Measurements from ENCODE around the gene ANKK1. TPM values are rescaled to one million over a fixed set of nuclear protein-coding genes. Genes with fewer than 3 reads are reported as not detected.

Gene ANKK1
- total RNA-seq, 2 experiments from 2014 or later = 0.07 to 0.14 TPM

DNA sequence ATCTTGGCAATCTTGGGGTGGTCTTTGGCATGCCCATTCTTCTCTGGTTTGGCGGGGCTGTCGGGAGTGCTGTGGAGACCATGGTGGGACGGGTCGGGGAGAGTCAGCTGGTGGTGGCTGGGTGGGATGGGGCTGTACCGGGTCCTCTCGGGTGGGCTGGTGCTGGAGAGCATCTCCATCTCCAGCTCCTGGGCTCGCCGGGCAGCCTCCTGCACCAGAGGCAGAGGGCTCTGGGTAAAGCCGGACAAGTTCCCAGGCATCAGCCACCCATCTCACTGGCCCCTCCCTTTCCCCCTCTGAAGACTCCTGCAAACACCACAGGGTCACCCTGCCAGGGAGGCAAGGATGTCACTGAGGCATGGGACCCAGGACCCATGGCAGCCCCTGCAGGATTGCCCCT, 25.1 kb downstream of the ANKK1 start:
- H3K27me3 Mint-ChIP-seq = no peaks in the 10 kb centered on the region
- DNase-seq (no peak), ATAC-seq (no peak)
- intact Hi-C loops (cut with DNase I, micrococcal nuclease) = no loop called here
- ChIA-PET POLR2A (no interaction called here), CTCF (no interaction called here)
- H3K27ac Mint-ChIP-seq = no peak overlapping the region
- H3K4me1 Mint-ChIP-seq = no peaks in the 10 kb centered on the region
- no peak overlapping the region for H3K4me3 Mint-ChIP-seq
- H3K9me3 Mint-ChIP-seq (ENCODE audit: low read depth) = no peaks in the 10 kb centered on the region
- H3K36me3 Mint-ChIP-seq (ENCODE audit: low read depth) = no peaks in the 10 kb centered on the region

DNA sequence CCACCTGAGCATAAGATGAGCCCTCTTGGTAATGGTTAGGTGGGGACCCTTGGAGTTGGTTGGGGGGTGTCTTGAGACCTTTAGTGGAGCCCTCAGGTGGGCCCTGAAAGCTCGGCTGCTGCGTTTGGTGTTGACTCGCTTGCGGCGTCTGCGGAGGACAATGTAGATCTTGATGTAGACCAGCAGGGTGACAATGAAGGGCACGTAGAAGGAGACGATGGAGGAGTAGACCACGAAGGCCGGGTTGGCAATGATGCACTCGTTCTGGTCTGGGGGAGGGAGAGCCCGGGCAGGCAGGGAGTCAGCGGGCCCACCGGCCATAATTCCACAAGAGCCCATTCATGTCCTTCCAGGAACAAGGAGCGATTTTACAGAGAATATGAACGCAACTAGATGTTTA, 27.8 kb downstream of the ANKK1 start:
- H3K36me3 Mint-ChIP-seq (ENCODE audit: low read depth) = no peaks in the 10 kb centered on the region
- ChIA-PET POLR2A (no interaction called here), CTCF (no interaction called here)
- ATAC-seq (no peak), DNase-seq (no peak)
- H3K4me3 Mint-ChIP-seq = no peak overlapping the region
- H3K27ac Mint-ChIP-seq = no peak overlapping the region
- H3K27me3 Mint-ChIP-seq = peaks cover 2% of the 10 kb centered on the region
- no peaks in the 10 kb centered on the region for H3K9me3 Mint-ChIP-seq (ENCODE audit: low read depth)
- H3K4me1 Mint-ChIP-seq = no peaks in the 10 kb centered on the region
- intact Hi-C loops (cut with DNase I, micrococcal nuclease) = no loop called here

DNA sequence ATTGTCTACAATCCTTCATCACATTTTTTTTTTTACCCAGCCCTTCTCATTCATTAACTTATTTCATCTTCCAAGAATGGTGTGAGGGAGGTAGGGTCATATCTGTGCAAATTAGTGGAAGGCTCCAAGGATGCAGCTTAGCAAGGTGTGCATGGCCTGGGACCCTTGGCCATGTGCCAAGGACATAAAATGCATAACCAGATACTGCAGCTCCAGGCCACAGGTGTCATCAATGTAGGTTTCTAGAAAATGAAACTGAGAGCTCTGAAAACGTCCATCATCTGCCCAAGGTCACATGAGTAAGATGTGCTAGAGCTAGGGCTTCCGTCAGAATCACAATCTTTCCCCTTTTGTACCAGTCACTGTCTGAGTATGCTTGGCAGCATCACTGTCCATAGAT, 29.8 kb downstream of the ANKK1 start:
- CTCF ChIA-PET = no interaction called here
- intact Hi-C loops (cut with DNase I, micrococcal nuclease) = no loop called here
- DNase-seq = no peak
- Mint-ChIP-seq H3K4me1 (no peaks in the 10 kb centered on the region), H3K36me3 (ENCODE audit: low read depth) (no peaks in the 10 kb centered on the region), H3K4me3 (no peak overlapping the region), H3K27ac (no peak overlapping the region), H3K27me3 (peaks cover 4% of the 10 kb centered on the region), H3K9me3 (ENCODE audit: low read depth) (no peaks in the 10 kb centered on the region)
- POLR2A ChIA-PET = no interaction called here
- no peak for ATAC-seq

DNA sequence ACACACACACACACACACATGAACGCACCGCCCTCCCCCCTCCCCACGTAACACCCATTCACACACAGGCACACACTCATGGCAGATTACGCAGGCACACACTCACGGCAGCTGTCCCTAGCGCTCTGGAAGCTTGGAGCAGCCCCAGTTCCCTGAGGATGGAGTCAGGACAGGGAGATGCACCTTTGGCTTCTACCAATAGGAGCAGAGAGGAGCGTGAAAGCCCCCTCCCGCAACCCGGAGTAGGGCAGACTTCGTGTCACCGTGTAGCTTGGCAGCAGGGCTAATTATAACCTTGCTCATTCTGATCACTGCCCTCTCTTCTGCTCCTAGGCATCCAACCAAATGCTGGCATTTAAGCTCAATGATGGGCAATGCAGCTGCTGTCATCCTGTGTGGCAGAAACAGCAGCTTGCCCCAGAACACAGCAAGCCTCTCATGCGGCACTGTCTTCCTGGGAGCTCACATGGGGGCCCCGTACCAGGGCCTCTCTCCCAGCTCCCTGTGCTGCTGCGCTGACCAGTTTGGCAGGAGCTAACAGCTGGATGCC, 31.9 kb downstream of the ANKK1 start:
- ATAC-seq (no peak), DNase-seq (no peak)
- no peaks in the 10 kb centered on the region for H3K9me3 Mint-ChIP-seq (ENCODE audit: low read depth)
- no peak overlapping the region for H3K27ac Mint-ChIP-seq
- no peaks in the 10 kb centered on the region for H3K36me3 Mint-ChIP-seq (ENCODE audit: low read depth)
- ChIA-PET POLR2A (no interaction called here), CTCF (interaction anchor here (0.6 kb wide), 1 partner anchor 175 kb away, joined by 3 read pairs; no protein-coding TSS in a partner anchor)
- no peak overlapping the region for H3K4me3 Mint-ChIP-seq
- H3K27me3 Mint-ChIP-seq = peaks cover 4% of the 10 kb centered on the region
- intact Hi-C loops (cut with DNase I, micrococcal nuclease) = no loop called here
- H3K4me1 Mint-ChIP-seq = no peaks in the 10 kb centered on the region

DNA sequence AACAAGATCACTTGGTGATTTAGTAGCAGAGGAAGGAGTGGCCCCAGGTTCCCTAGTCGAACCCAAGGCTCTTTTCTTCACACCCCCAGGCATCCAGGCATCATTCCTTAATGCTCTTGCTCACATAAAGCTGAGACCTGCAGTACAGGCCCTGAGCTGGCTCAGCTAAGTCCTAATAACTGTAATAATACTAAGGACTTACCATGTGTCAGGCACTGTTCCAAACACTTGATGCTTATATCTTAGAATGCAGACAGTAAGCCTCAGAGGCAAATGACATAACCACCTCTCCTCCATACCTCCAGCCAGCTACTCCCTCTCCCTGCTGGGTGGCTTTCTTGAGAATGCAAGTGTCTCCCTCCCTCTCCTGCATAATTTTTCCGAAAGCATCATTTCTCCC, 33.2 kb downstream of the ANKK1 start:
- Mint-ChIP-seq H3K27ac (no peak overlapping the region), H3K9me3 (ENCODE audit: low read depth) (no peaks in the 10 kb centered on the region), H3K36me3 (ENCODE audit: low read depth) (no peaks in the 10 kb centered on the region), H3K4me3 (no peak overlapping the region), H3K4me1 (no peaks in the 10 kb centered on the region), H3K27me3 (peaks cover 4% of the 10 kb centered on the region)
- CTCF ChIA-PET = no interaction called here
- POLR2A ChIA-PET = no interaction called here
- ATAC-seq = no peak
- intact Hi-C loops (cut with DNase I, micrococcal nuclease) = no loop called here
- no peak for DNase-seq

DNA sequence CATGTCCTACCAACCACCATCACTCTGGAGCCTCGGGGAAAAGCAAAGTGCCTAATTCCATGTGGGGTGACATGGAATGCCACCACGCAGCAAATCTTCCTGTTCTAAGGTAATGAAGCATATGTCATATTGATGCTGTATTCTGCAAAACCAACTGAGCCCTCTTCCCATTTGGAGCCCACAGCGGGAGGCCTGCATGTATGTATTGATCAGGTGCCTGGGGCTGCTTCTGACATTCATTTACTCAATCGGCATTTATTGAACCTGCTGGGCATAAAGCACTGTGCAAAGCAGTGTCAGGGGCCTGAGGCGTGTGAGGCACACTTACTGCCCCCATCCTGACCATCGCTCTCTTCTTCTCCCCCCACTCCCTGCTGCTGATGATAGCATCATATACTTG, 39.1 kb downstream of the ANKK1 start:
- no peak overlapping the region for H3K27ac Mint-ChIP-seq
- H3K4me3 Mint-ChIP-seq = no peak overlapping the region
- no peaks in the 10 kb centered on the region for H3K9me3 Mint-ChIP-seq (ENCODE audit: low read depth)
- CTCF ChIA-PET = no interaction called here
- H3K36me3 Mint-ChIP-seq (ENCODE audit: low read depth) = no peaks in the 10 kb centered on the region
- no peak for ATAC-seq
- no peak for DNase-seq
- POLR2A ChIA-PET = no interaction called here
- peaks cover 2% of the 10 kb centered on the region for H3K27me3 Mint-ChIP-seq
- intact Hi-C loops (cut with DNase I, micrococcal nuclease) = no loop called here
- H3K4me1 Mint-ChIP-seq = no peaks in the 10 kb centered on the region

DNA sequence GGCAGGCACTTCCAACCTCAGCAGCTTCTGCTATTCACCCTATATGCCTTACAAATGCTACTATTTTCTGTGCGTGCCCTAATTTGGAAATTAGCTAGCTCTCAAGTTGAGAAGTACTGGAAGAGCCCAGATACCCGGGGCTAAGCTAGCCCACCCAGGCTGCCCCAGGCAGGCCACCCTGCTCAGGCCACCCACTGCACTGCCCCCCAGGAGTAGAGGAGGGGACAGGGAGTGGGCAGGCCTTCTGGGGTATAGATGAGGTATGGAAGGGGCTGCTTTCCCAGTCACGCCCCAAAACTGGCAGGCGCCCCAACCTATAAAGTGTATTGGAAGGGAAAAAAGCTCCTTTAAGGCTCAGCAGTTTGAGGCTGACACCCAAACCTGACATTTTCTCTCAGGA, 44.2 kb downstream of the ANKK1 start:
- ATAC-seq (no peak), DNase-seq (no peak)
- Mint-ChIP-seq H3K27me3 (peaks cover 2% of the 10 kb centered on the region), H3K27ac (no peak overlapping the region), H3K9me3 (ENCODE audit: low read depth) (no peaks in the 10 kb centered on the region), H3K4me3 (no peak overlapping the region), H3K36me3 (ENCODE audit: low read depth) (no peaks in the 10 kb centered on the region), H3K4me1 (no peaks in the 10 kb centered on the region)
- ChIA-PET CTCF (interaction anchor here (0.6 to 0.8 kb wide), 2 partner anchors 68 to 136 kb away, joined by 3 read pairs; no protein-coding TSS in a partner anchor), POLR2A (no interaction called here)
- intact Hi-C loops (cut with DNase I, micrococcal nuclease) = no loop called here

DNA sequence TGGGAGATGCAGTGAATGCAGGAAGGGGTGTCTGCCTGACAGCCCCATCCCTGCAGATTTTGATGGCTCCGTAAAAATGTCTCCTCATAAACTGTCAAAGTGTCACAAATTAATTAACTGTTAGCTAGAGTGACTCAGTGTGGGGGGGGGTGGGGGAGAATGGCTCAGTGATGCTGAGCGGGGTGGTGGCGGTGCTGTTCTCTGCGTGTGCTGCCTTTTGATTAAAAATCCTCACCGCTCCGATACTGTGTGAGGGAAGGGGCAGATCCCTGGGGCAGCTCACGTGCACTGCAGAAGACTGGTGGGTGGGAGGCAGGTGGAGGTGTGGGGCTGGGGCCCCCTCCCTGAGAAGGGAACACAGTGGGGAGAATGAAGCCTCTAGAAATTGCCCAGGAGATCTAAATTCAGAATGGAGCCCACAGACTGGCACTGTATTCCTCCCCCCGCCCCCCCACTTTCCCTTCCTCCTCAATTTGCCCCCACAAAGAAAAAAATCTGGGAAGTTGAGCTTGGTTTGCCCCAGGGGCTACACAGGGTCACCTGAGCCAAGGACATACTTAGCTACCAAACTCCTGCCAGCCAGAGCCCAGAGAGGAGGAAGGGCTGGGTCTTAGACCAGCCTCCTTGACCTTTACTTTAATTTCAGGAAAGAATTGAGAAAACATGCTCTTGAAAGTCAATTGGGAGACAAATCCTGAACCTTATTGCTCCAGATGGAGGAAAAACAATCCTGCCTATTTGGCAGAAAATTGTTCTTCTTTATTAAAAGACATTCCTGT, 47.8 kb downstream of the ANKK1 start:
- H3K9me3 Mint-ChIP-seq (ENCODE audit: low read depth) = no peaks in the 10 kb centered on the region
- H3K27ac Mint-ChIP-seq = no peak overlapping the region
- no peak overlapping the region for H3K4me3 Mint-ChIP-seq
- DNase-seq = no peak
- H3K36me3 Mint-ChIP-seq (ENCODE audit: low read depth) = no peaks in the 10 kb centered on the region
- ChIA-PET CTCF (no interaction called here), POLR2A (no interaction called here)
- intact Hi-C loops (cut with DNase I, micrococcal nuclease) = no loop called here
- no peak for ATAC-seq
- no peaks in the 10 kb centered on the region for H3K4me1 Mint-ChIP-seq
- peaks cover 9% of the 10 kb centered on the region for H3K27me3 Mint-ChIP-seq

DNA sequence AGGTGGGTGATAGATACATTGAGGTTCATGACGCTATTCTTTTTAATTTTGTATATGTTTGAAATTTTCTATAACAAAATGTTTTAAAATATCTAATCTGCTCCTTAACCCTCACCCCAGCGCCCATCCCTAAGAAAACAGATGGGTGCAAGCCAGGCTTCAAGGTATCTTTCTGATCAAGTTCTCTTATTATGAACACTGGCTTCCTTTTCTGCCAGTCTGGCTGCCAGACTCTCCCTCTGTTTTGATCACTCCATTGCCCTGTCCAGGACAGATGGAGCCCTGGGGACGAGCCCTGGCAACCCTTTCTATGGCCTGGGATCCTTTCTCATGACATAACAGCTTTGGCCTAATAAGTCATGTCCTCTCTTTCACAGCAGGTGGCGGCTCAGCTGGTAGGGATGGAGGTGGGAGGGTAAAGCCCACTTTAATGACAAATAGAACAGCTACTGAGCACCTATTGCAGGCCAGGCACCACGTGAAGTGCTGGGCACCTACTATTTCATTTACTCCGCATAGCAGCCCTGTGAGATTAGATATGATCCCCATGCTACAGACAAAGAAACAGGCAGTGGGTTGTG, 49.2 kb downstream of the ANKK1 start:
- no peak for DNase-seq
- no peaks in the 10 kb centered on the region for H3K4me1 Mint-ChIP-seq
- H3K4me3 Mint-ChIP-seq = no peak overlapping the region
- no peaks in the 10 kb centered on the region for H3K9me3 Mint-ChIP-seq (ENCODE audit: low read depth)
- ChIA-PET POLR2A (no interaction called here), CTCF (no interaction called here)
- H3K27ac Mint-ChIP-seq = no peak overlapping the region
- H3K36me3 Mint-ChIP-seq (ENCODE audit: low read depth) = no peaks in the 10 kb centered on the region
- intact Hi-C loops (cut with DNase I, micrococcal nuclease) = loop anchor here in 1 of 2 experiments (1.0 kb wide), 1 partner anchor 46 kb away; no protein-coding TSS in a partner anchor
- no peak for ATAC-seq
- peaks cover 11% of the 10 kb centered on the region for H3K27me3 Mint-ChIP-seq

DNA sequence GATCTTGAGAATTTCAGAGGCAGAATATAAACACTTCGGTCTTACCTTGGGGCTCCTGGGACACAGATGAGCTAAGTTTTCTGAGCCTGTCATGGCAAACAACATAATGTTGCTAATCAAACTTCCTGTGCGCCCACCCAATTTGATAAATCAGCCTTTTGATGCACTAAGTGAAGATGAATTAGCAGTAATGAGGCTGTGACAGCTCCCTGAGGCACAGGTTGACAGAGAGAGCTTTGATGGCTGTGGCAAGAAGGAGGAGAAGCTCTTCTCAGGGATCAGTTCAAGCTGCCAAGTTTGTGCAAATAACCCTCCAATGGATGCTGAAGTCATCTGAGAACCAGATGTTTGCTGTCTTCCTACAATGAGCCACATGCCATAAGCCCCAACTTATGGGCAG, 53.2 kb downstream of the ANKK1 start:
- H3K27ac Mint-ChIP-seq = no peak overlapping the region
- peaks cover 21% of the 10 kb centered on the region for H3K27me3 Mint-ChIP-seq
- H3K36me3 Mint-ChIP-seq (ENCODE audit: low read depth) = no peaks in the 10 kb centered on the region
- POLR2A ChIA-PET = no interaction called here
- no peak for ATAC-seq
- intact Hi-C loops (cut with DNase I, micrococcal nuclease) = no loop called here
- H3K4me3 Mint-ChIP-seq = no peak overlapping the region
- H3K9me3 Mint-ChIP-seq (ENCODE audit: low read depth) = no peaks in the 10 kb centered on the region
- H3K4me1 Mint-ChIP-seq = no peaks in the 10 kb centered on the region
- DNase-seq = no peak
- CTCF ChIA-PET = no interaction called here

DNA sequence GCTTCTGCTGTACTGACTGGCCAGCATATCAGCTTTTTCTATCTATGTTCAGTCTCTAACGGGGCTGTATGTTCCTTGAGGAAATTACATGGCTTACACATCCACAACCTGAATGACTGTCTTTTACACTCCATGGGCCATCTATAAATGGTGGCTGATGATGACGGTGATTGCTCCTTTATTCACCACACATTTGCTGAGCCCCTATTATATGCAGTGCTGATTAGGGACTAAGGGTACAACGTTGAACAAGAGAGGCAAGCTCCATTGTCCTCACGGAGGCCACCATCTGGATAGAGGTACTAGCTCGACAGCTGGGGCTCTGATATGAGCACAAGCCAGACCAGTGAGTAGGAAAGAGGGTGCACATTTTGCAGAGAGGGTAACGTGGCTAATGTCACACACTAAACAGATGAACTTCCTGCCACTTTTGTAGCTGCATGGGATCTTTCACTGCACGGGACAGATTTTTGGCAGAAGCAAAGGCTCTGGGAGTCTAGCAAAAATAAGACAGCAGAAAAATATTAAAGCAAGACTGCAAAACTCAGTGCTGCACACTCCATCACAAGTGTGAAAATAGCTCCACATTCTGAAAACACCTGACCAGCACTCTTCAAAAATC, 57.0 kb downstream of the ANKK1 start:
- Mint-ChIP-seq H3K4me3 (no peak overlapping the region), H3K36me3 (ENCODE audit: low read depth) (no peaks in the 10 kb centered on the region), H3K9me3 (ENCODE audit: low read depth) (no peaks in the 10 kb centered on the region), H3K27ac (no peak overlapping the region), H3K4me1 (no peaks in the 10 kb centered on the region), H3K27me3 (peaks cover 25% of the 10 kb centered on the region)
- POLR2A ChIA-PET = no interaction called here
- intact Hi-C loops (cut with DNase I, micrococcal nuclease) = no loop called here
- CTCF ChIA-PET = no interaction called here
- ATAC-seq = no peak
- DNase-seq = no peak

DNA sequence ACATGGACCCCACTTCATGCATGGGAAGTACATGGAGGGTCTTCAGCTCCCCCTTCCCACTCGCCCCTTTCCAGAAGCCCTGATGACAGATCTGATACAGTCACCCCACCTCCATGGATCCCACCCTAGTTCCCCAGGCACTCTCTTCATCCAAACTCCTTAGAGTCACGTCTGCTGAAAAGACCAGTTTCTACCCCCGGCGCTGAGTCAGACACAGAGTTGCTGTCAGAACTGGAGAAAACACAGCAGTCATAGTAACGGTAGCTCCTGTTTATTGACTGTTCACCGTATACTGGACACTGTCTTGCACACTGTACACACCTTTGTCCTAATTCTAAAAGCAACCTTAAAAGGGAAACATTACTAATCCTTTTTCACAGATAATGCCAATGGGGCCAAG, 58.5 kb downstream of the ANKK1 start:
- ChIA-PET CTCF (no interaction called here), POLR2A (no interaction called here)
- H3K9me3 Mint-ChIP-seq (ENCODE audit: low read depth) = no peaks in the 10 kb centered on the region
- peaks cover 18% of the 10 kb centered on the region for H3K27me3 Mint-ChIP-seq
- H3K4me1 Mint-ChIP-seq = no peaks in the 10 kb centered on the region
- no peak overlapping the region for H3K4me3 Mint-ChIP-seq
- H3K27ac Mint-ChIP-seq = no peak overlapping the region
- intact Hi-C loops (cut with DNase I, micrococcal nuclease) = no loop called here
- DNase-seq (peak; percentile 24), ATAC-seq (peak; percentile 65)
- no peaks in the 10 kb centered on the region for H3K36me3 Mint-ChIP-seq (ENCODE audit: low read depth)

Data from activated CD4-positive, alpha-beta T cell treated with anti-CD3 and anti-CD28 coated beads for 36 hours (primary cell).